ENCODE results near the gene PICK1. TPM values are rescaled to one million over a fixed set of nuclear protein-coding genes. Genes with fewer than 3 reads are reported as not detected.

PICK1 gene
- total RNA-seq, 1 donor from 2014 or later: 15.1 TPM

GRCh38 chr22:38026130-38027111 is 30.8 kb upstream of the PICK1 start:
- no peaks in the 10 kb centered on the region for H3K27me3 Mint-ChIP-seq
- H3K4me3 Mint-ChIP-seq: no peak overlapping the region
- intact Hi-C loops (cut with micrococcal nuclease): no loop called here
- no peaks in the 10 kb centered on the region for H3K36me3 Mint-ChIP-seq (ENCODE audit: low read depth)
- no peak overlapping the region for H3K27ac Mint-ChIP-seq
- no peak for DNase-seq
- no peaks in the 10 kb centered on the region for H3K4me1 Mint-ChIP-seq
- H3K9me3 Mint-ChIP-seq: no peaks in the 10 kb centered on the region

GRCh38 chr22:38027487-38027886 is 29.7 kb upstream of the PICK1 start:
- Mint-ChIP-seq H3K4me3 (no peak overlapping the region), H3K9me3 (no peaks in the 10 kb centered on the region), H3K27me3 (no peaks in the 10 kb centered on the region), H3K36me3 (ENCODE audit: low read depth) (no peaks in the 10 kb centered on the region), H3K27ac (no peak overlapping the region), H3K4me1 (no peaks in the 10 kb centered on the region)
- intact Hi-C loops (cut with micrococcal nuclease): no loop called here
- no peak for DNase-seq

- Mint-ChIP-seq H3K36me3 (ENCODE audit: low read depth) (no peaks in the 10 kb centered on the region), H3K27ac (no peak overlapping the region), H3K9me3 (no peaks in the 10 kb centered on the region), H3K4me1 (no peaks in the 10 kb centered on the region), H3K4me3 (no peak overlapping the region), H3K27me3 (no peaks in the 10 kb centered on the region)
- no peak for DNase-seq
- intact Hi-C loops (cut with micrococcal nuclease): no loop called here
Measured at GRCh38 chr22:38028344-38029130, 28.7 kb upstream of the PICK1 start.

GRCh38 chr22:38029370-38029769 is 27.8 kb upstream of the PICK1 start:
- no peaks in the 10 kb centered on the region for H3K27me3 Mint-ChIP-seq
- no peak for DNase-seq
- H3K4me3 Mint-ChIP-seq: no peak overlapping the region
- no peaks in the 10 kb centered on the region for H3K36me3 Mint-ChIP-seq (ENCODE audit: low read depth)
- no peak overlapping the region for H3K27ac Mint-ChIP-seq
- intact Hi-C loops (cut with micrococcal nuclease): no loop called here
- no peaks in the 10 kb centered on the region for H3K9me3 Mint-ChIP-seq
- no peaks in the 10 kb centered on the region for H3K4me1 Mint-ChIP-seq

- intact Hi-C loops (cut with micrococcal nuclease): no loop called here
- no peaks in the 10 kb centered on the region for H3K9me3 Mint-ChIP-seq
- no peak for DNase-seq
- H3K4me3 Mint-ChIP-seq: no peak overlapping the region
- no peaks in the 10 kb centered on the region for H3K27me3 Mint-ChIP-seq
- no peak overlapping the region for H3K27ac Mint-ChIP-seq
- no peaks in the 10 kb centered on the region for H3K36me3 Mint-ChIP-seq (ENCODE audit: low read depth)
- no peaks in the 10 kb centered on the region for H3K4me1 Mint-ChIP-seq
Measured at GRCh38 chr22:38029901-38030300, 27.3 kb upstream of the PICK1 start.

- no peaks in the 10 kb centered on the region for H3K4me1 Mint-ChIP-seq
- intact Hi-C loops (cut with micrococcal nuclease): no loop called here
- H3K36me3 Mint-ChIP-seq (ENCODE audit: low read depth): no peaks in the 10 kb centered on the region
- DNase-seq: no peak
- no peak overlapping the region for H3K4me3 Mint-ChIP-seq
- no peaks in the 10 kb centered on the region for H3K27me3 Mint-ChIP-seq
- H3K9me3 Mint-ChIP-seq: no peaks in the 10 kb centered on the region
- H3K27ac Mint-ChIP-seq: no peak overlapping the region
Measured at GRCh38 chr22:38030311-38031133, 26.7 kb upstream of the PICK1 start.

- intact Hi-C loops (cut with micrococcal nuclease): no loop called here
- Mint-ChIP-seq H3K9me3 (no peaks in the 10 kb centered on the region), H3K4me3 (no peak overlapping the region), H3K27me3 (no peaks in the 10 kb centered on the region), H3K27ac (no peak overlapping the region), H3K36me3 (ENCODE audit: low read depth) (no peaks in the 10 kb centered on the region), H3K4me1 (no peaks in the 10 kb centered on the region)
- DNase-seq: no peak
Measured at GRCh38 chr22:38031491-38031890, 25.7 kb upstream of the PICK1 start.

- DNase-seq: no peak
- intact Hi-C loops (cut with micrococcal nuclease): no loop called here
- no peak overlapping the region for H3K4me3 Mint-ChIP-seq
- no peak overlapping the region for H3K27ac Mint-ChIP-seq
- H3K9me3 Mint-ChIP-seq: no peaks in the 10 kb centered on the region
- no peaks in the 10 kb centered on the region for H3K27me3 Mint-ChIP-seq
- no peaks in the 10 kb centered on the region for H3K36me3 Mint-ChIP-seq (ENCODE audit: low read depth)
- no peaks in the 10 kb centered on the region for H3K4me1 Mint-ChIP-seq
Measured at GRCh38 chr22:38032681-38033521, 24.3 kb upstream of the PICK1 start.

GRCh38 chr22:38033522-38034277 is 23.5 kb upstream of the PICK1 start:
- H3K27me3 Mint-ChIP-seq: no peaks in the 10 kb centered on the region

GRCh38 chr22:38034278-38034882 is 22.8 kb upstream of the PICK1 start:
- Mint-ChIP-seq H3K4me3 (no peak overlapping the region), H3K9me3 (no peaks in the 10 kb centered on the region), H3K27ac (no peak overlapping the region), H3K4me1 (no peaks in the 10 kb centered on the region), H3K27me3 (no peaks in the 10 kb centered on the region), H3K36me3 (ENCODE audit: low read depth) (no peaks in the 10 kb centered on the region)
- no peak for DNase-seq
- intact Hi-C loops (cut with micrococcal nuclease): no loop called here

More at GRCh38 chr22:38033522-38034277, 23.5 kb upstream of the PICK1 start:
- Mint-ChIP-seq H3K4me1 (no peaks in the 10 kb centered on the region), H3K27ac (no peak overlapping the region), H3K4me3 (no peak overlapping the region), H3K36me3 (ENCODE audit: low read depth) (no peaks in the 10 kb centered on the region), H3K9me3 (no peaks in the 10 kb centered on the region)
- no peak for DNase-seq
- intact Hi-C loops (cut with micrococcal nuclease): no loop called here

- no peaks in the 10 kb centered on the region for H3K27me3 Mint-ChIP-seq
- intact Hi-C loops (cut with micrococcal nuclease): no loop called here
- H3K4me1 Mint-ChIP-seq: no peaks in the 10 kb centered on the region
- no peak overlapping the region for H3K4me3 Mint-ChIP-seq
- H3K36me3 Mint-ChIP-seq (ENCODE audit: low read depth): no peaks in the 10 kb centered on the region
- DNase-seq: no peak
- no peak overlapping the region for H3K27ac Mint-ChIP-seq
- no peaks in the 10 kb centered on the region for H3K9me3 Mint-ChIP-seq
Measured at GRCh38 chr22:38034884-38035529, 22.2 kb upstream of the PICK1 start.

GRCh38 chr22:38035530-38035885 is 21.7 kb upstream of the PICK1 start:
- Mint-ChIP-seq H3K27me3 (no peaks in the 10 kb centered on the region), H3K27ac (no peak overlapping the region), H3K9me3 (no peaks in the 10 kb centered on the region), H3K4me3 (no peak overlapping the region), H3K36me3 (ENCODE audit: low read depth) (no peaks in the 10 kb centered on the region), H3K4me1 (no peaks in the 10 kb centered on the region)
- DNase-seq: no peak
- intact Hi-C loops (cut with micrococcal nuclease): no loop called here

Data from activated CD4-positive, alpha-beta T cell treated with anti-CD3 and anti-CD28 coated beads, Interleukin-2, amount 10 ng/mL, durations not matched to agents 24 days and 14 days (primary cell).